Stimulated activated CD8-positive, alpha-beta memory T cell treated with anti-CD3 and anti-CD28 coated beads, Interleukin-4, amount 100 ng/mL, for 4 hours (primary cell): Measurements from ENCODE around the gene CCR5AS.
"Not testable (repeated sequence)": the region's sequence is repeated elsewhere in the genome, so short reads cannot be mapped to it uniquely, and the experiment has no call there.

Source experiments
- DNase-seq, 2 donors: peaks; one replicate each; pipeline ENCODE4 v3.0.0-alpha.2; 2020; ENCODE audit warnings: low read depth in 2 of 2, low spot score in 1 of 2

The CCR5AS gene

DNA sequence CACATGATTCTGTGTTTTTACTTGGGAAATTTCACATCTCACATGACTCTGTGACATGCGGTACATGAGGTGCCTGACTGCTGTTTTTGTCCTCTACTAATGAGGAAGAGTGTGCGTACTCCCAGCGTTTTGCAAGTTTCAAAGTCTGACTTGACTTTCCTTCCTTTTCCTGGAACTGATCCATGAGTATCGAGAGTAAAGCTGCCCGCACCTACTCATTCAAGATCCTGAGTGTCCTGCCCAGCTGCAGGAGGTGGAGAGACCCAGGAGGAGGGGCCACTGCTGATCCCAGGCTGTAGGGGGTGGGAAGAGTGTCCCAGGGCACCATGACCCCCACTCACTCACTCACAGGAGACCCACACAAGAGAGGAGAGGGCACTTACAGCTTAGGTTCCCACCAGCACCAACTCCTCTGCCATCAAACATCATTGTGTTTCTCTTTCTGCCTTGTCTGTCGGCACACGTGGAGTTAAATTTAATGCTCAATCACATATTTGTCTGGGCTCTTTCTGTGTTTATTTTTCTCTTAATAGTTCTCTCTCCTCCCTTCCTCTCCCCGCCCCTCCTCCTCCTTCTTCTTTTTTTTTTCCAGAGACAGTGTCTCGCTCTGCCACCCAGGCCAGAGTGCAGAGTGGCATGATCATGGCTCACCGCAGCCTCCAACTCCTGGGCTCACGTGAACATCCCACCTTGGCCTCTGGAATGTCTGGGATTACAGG, 1.4 kb downstream of the CCR5AS start:
- no peak for DNase-seq

DNA sequence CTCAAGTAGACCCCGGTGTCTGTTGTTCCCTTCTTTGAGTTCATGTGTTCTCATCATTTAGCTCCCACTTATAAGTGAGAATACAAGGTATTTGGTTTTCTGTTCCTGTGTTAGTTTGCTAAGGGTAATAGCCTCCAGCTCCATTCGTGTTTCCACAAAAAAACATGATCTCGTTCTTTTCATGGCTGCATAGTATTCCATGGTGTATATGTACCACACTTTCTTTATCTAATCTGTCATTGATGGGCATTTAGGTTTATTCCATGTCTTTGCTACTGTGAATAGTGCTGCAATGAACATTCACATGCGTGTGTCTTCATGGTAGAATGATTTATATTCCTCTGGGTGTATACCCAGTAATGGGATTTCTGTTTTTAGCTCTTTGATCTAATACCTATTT, 4.0 kb downstream of the CCR5AS start:
- not testable (repeated sequence) for DNase-seq

DNA sequence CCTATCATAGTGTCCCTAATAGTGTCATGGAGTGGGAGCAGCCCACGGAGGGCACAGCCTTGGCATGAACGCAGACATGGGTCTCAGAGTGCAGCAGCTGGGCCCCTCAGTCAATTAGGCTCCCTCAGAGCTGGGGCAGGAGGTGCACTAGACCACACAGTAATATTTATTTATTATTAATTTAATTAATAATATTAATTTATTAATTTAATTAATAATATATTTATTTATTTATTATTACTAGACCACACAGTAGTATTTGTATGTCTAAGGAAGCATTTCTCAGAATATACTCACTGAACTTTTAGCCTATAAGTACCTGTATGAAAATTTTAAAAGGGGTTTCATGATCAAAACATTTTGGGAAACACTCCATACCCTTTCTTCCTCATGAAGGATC, 5.3 kb downstream of the CCR5AS start:
- DNase-seq, result no peak

DNA sequence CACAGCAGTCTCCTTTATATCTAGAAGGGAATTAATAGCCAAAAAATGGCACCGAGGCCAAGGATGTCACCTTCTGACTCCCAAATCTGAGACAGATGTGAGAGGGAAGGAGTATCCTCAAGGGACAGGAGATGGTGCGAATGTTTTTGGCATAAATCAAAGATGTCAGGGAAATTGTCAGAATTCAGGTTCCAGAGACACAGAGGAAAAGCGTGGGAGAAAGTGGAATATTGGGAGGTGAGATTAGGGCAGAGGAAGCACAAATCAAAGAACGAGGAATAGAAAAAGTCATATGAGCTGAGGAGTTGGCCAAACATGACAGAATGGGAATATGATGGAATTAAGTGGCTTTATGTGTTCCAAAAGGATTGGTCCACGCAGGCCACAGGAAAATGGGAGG, 6.0 kb downstream of the CCR5AS start:
- DNase-seq, result no peak

DNA sequence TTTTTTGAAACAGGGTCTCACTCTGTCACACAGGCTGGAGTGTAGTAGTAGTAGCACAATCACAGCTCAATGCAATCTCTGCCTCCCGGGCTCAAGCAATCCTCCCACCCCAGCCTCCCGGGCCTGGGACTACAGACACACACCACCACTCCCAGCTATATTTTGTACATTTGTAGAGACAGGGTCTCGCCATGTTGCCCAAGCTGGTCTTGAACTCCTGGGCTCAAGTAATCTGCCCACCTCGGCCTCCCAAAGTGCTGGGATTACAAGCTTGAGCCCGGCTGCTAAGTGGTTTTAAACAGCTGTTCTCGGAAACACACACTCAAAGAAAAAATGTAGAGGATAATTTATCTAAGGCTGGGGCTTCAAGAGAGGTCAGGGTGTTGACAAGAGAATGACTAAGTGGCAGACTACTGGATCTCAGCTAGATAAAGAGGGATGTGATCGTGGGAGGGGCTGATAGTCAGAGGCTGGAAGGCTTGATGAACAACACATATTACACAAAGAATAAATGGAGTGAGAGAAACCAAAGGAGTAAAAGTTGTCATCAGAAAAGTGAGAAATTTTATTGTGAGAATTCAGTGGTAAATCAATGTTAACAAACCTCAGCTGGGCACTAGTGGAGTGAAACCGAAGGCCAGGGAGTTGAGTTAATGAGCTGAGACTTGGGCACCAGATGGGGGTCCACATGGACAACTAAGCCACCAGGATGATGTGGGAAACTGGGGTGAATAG, 6.7 kb downstream of the CCR5AS start:
- DNase-seq, result no peak

DNA sequence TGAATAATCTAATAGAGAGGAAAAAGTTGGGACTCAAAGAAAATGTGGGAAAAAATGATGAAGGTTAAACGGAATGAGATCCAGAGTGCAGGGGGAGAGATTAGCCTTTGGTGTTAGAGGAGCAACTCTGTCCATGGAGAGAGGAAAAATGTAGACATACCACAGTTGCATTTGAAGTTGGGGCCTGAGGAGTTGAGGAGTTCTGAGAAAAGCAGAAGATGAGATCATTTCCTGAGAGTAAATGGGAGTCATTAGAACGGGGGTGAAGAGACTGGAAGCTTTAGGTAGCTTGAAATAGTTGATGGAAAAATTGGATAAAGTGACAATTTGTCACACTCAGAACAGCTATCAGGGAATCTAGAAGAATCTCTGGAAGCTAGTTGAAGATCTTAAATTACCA, 7.3 kb downstream of the CCR5AS start:
- DNase-seq, result no peak

DNA sequence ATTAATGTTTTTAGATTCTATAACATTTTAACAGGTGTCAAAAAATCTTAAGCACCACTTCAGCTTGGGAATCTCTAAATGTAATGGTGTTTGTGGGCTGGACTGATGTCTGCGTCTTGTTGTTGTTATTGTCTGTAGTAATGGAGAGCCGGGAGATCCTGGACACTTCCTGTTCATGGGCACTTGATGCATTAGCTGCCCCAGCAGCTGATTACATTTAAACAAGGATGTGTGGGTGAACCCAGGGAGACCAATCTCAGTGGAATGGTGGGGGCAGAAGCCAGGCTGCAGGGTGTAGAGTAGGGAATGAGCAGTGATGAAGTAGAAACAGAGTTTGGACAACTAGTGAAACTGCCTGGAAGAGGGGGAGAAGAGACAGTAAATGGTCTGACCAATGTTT, 7.8 kb downstream of the CCR5AS start:
- no peak for DNase-seq

DNA sequence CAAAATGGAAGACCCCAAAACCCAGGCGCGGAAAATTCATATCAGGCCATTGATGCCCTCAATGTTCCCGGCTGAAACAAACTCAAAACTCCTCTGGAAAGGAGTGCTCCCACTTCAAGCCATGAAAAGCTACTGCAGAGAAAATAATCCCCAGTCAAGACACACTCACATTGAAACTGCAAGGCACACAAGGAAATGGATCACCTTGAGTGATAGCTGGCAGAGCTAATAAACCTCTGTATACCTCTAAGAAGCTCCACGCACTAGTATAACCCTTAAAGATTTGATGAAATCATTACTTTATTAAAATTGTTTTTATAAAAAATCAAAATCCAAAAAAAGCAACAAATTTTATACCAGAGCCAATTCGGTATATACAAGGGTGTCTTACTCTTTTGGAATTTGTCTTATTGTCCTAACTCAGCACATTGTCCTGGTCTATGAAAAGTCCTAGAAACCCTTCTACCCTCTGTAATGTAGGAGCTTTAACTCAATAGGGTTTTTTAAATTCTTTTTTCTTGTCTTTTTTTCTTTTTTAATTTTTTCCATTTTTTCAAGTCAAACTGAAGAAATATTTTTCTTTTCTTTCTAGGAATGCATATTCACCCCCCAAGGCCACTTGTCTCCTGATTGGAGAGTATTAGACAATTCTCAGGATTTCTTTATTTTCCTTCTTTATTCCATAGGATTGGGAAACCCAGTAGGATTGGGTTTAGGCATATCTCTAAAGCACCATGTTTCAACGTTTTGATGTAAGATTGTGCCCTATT, 8.5 kb downstream of the CCR5AS start:
- DNase-seq, result no peak

DNA sequence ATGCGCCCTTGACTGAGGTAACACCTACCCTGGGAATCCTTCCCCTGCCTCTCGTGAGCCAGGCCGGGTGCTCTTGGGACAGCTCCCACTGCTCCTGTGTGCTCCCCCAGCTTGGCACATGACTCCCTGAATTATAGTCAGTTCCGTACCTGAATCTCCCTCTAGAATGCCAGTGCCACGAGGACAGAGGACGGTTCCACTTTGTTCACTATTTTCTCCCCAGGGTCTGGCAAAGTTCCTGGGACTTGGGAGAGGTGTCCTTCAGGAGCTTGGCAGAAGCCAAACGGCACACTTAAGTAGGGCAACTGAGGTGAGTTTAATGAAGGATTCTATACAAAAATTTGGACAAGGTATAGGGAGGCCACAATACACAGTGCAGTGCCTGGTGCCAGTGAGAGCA, 9.8 kb downstream of the CCR5AS start:
- DNase-seq, result no peak

DNA sequence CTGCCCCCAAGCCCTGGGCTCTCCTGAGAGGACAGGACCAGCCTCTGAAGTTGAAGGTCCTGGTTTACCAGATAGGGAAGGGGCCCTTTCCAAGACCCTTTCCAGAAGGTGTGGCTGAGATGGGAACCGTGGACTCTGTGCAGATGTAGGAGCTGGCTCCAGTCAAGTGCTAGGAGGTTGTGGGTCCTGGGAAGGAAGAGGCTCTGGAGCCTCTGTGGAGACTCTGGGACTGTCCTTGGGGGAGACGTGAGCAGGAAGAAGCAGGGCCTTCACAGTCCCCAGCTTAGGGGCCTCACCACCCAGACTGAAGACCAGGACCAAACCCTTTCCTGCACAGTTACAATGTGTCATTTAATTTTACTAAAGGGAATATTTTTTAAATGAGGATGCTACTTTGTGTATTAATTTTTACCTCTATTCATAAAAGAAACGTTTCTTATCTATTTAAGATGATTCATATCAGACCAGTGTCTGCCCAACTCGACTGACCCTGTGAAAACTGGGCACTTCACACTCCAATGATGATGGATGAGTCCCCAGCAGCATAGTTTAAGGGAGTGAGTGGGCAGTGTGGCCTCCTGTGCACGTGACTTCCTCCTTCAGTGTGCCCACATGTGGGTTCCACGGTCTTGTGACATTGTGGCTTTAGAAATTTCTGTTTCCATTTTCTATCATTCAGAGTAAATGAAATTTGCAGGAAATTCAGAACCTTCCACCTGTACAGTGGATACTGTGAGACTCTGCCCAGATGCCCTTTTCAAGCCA, 10.9 kb downstream of the CCR5AS start:
- no peak for DNase-seq

DNA sequence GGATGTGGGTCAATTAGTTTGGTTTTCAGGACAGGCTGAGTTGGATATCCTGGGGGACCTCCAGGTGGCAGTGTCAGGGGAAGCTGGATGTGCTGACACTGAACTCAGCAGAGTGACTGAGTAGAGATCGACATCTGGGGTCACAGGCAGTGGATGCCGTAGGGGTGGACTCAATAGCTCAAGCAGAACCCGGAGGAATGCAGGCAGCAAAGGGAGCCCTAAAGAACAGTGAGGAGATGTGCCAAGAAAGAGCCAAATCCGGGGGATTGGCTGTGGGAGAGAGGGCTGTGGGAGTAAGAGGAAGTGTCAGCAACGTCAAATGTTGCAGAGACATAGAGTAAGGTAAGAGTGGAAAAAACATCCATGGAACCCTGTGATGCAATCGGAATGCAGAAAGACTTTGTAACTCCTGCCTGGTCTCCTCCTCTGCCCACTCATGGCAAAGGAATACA, 11.6 kb downstream of the CCR5AS start:
- no peak for DNase-seq

DNA sequence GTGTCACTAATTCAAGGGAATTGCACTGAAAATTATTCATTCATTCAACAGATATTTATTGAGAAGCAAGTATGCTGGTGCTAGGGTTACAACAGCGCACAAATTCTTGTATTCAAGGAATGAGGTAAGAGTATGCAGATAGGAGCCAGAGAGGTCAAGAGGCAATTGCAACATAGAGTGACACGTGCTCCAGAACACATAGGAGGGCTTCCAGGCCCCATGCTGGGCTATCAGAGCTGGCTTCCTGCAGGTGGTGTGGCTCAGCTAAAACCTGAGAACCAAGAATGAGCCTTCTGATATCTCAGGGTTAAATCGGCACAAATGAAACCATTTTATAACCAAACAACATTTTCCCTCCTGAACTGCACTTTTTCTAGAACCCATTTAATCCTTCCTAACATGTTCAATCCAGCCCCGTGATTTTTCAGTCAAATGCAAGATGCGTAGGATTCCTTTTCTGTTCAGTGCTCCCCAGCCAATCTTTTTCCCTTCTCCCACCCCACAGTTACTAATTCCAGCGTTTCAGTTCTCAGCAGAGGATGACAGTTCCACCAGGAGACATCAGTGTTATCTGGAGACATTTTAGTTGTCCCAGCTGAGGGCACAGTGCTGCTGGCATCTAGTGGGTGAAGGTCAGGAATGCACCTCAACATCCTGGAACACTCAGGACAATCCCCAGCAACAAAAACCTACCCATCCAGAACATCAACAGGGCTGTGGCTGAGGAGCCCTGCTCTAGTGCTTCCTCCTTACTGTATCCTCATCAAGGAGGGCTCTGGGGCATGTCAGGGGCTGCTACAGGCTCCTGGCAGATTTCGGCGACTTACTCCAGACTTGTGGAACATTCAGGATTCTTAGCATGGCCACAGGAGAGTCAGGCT, 13.1 kb downstream of the CCR5AS start:
- DNase-seq, result no peak

DNA sequence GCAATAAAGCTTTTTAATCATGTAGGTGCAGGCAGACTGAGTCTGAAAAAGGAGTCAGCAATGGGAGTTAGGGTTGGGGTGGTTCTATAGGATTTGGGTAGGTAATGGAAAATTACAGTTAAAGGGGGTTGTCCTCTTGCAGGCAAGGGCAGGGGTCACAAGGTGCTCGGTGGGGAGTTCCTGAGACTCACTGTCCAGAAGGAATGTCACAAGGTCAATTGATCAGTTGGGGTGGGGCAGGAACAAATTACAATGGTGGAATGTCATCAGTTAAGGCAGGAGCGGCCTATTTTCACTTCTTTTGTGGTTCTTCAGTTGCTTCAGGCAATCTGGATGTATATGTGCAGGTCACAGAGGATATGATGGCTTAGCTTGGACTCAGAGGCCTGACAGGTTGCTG, 13.9 kb downstream of the CCR5AS start:
- no peak for DNase-seq

DNA sequence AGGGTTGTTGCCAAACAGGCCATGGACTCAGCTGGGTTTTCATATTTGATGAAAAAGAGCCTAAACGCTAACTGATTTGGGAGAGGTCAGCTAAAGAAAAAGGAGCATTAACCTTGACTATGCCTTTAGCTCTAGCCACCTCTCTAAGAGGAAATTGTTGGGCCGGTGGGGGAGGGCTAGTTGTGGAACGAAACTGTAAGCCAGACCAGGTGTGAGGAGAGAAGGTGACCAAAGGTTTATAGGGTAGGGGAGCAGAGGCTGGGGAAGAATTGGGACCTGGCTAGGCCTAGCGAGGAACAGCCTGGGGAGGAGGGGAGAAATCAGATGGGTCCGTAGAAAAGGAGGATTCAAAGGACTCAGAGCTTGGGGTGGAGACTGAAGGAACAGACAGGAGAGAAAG, 15.3 kb downstream of the CCR5AS start:
- not testable (repeated sequence) for DNase-seq

DNA sequence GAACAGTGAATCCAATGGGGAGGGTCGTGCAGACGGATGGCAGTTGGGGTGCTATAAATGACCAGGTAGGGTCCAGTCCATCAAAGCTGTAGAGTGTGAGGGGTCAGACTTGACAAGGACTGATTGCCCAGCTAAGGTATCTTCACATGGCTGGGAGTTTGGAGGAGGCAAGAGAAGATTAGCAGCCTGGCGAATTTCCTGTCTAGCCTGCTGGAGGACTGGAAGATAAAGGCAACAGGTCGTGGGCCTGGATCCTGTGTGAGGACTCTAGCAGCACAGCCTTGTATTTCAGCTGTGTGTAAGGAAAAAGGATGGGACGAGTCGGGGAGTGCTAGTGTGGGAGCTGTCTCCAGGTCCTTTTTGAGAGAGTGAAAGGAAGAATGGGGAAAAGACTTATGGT, 17.6 kb downstream of the CCR5AS start:
- DNase-seq, result no peak

DNA sequence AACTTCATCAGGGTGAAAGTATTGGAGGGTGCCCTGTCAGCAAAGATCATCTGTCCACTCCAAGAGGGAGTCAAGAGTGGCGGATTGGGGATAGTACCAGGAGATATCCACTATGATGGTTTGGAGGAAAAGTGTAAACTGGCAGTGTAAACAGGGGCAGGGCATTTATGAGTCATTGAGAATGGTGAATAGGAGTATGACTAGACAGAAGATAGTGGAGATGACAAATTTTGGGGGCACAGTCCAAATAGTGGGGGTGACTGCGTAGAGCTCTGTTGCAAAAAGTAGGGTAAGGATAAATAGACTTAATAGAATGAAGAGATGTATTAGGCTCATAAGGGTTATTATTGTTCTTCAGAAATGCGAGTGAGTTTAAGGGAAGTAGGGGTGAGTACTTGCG, 18.0 kb downstream of the CCR5AS start:
- DNase-seq, result not testable (repeated sequence)

DNA sequence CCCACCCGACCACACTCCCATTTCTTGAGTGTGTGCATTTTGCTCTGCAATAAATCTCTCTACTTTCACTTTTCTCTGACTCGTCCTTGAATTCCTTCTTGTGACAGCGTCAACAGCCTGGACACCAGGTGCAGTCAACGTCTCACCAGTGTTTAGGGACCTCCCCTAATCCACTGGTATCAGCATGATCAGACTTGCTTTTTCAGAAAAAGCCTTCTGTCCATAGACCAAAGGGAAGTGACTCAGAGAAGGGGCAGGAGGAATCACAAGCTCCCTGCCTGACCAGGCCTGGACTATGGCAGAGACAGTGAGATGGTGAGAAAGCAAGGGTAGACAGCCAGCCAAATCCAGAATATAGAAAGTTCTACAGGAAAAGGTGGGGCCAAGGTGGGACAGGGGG, 20.7 kb downstream of the CCR5AS start:
- DNase-seq, result no peak

DNA sequence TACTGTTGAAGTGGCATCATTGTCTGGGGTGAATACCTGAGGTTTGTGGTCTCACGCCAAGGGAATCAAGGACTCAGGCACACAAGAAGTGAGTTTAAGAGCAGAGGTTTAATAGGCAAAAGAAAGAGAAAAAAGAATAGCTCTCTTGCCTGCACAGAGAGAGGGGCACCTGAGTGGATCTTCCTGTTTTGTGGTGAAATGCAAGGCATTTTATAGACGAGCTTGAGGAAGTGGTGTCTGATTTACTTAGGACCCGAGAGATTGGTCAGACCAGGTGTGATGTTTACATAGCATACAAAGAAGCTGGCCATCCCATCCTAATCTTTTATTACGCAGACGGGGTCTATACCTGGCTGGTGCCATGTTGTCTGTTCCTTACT, 22.9 kb downstream of the CCR5AS start:
- no peak for DNase-seq

DNA sequence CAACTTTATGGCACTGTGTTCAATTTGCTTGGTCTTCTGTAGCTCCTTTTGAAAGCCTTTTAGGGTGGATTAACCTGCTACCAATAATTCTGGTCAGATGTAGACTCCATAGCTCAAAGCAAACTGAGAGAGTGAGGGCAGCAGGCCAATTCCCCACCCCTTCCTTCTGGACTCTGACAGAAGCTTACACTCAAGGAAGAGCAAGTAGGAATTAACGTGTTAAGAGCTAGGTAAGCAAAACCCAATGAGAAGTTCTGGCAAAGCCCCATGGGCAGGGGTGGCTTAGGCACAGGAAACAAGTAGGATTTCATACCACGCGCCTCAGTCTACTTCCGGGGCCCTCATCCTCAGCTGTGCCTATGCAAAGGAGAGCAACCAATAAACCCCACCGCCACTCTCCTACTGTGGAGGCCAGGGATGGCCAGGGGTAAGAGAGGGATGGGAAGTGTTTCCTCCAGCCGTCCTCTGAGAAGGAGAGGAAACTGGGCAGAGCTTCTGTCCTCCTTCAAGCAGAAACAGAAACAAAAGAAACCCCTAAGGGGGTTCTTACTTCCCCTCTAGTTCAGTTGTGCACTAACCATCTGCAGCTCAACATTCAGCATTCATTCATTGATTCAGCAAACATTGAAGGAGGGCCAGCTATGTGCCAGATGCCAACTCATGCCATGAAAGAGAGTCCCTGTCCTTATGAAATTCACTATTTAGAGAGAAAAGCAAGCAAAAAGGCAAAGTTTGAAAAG, 23.5 kb downstream of the CCR5AS start:
- DNase-seq, result no peak

DNA sequence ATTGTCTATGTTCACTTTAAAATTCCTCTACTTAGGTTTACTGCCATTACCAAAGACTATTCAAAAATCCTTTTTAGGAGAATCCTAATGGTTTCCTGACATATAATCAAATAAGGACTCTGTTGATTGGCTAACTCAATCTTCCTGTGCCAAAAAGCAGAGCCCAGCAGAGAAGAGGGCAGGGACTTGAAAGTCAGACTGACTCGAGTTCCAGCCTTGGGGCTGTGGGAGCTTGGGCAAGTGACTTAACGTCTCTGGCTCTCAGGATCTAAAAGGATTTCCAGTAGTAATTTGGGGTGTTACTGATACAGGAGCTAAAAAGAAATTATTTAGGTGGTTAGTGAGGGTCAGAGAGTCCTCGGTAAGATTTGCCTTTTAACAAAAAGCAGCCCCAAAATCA, 25.2 kb downstream of the CCR5AS start:
- DNase-seq, result no peak
